ENCODE measurements around the gene FGF1.

The FGF1 gene

GRCh38 chr5:142598338-142598700, 87.6 kb downstream of the FGF1 start:
- Histone ChIP-seq H3K27me3 (ENCODE audit: control insufficient read depth, insufficient read depth, low read length) (no peaks in the 10 kb centered on the region), H3K4me3 (ENCODE audit: low read length) (no peak overlapping the region), H3K9me3 (ENCODE audit: control insufficient read depth, low read length) (no peaks in the 10 kb centered on the region), H3K9ac (ENCODE audit: low read length) (no peak overlapping the region), H3K36me3 (ENCODE audit: control insufficient read depth, insufficient read depth, low read length) (no peaks in the 10 kb centered on the region), H3K4me1 (ENCODE audit: control insufficient read depth, insufficient read depth, low read length) (peaks cover 10% of the 10 kb centered on the region)

- no peaks in the 10 kb centered on the region for H3K36me3 ChIP-seq (ENCODE audit: control insufficient read depth, insufficient read depth, low read length)
- no peaks in the 10 kb centered on the region for H3K27me3 ChIP-seq (ENCODE audit: control insufficient read depth, insufficient read depth, low read length)
- H3K9ac ChIP-seq (ENCODE audit: low read length): no peak overlapping the region
- no peaks in the 10 kb centered on the region for H3K9me3 ChIP-seq (ENCODE audit: control insufficient read depth, low read length)
- no peak overlapping the region for H3K4me3 ChIP-seq (ENCODE audit: low read length)
- peaks cover 10% of the 10 kb centered on the region for H3K4me1 ChIP-seq (ENCODE audit: control insufficient read depth, insufficient read depth, low read length)
These were observed 88.1 kb downstream of the FGF1 start for GRCh38 chr5:142597546-142598337.

GRCh38 chr5:142597025-142597424, 88.9 kb downstream of the FGF1 start:
- H3K9me3 ChIP-seq (ENCODE audit: control insufficient read depth, low read length): no peaks in the 10 kb centered on the region
- H3K4me3 ChIP-seq (ENCODE audit: low read length): no peak overlapping the region
- H3K27me3 ChIP-seq (ENCODE audit: control insufficient read depth, insufficient read depth, low read length): no peaks in the 10 kb centered on the region
- H3K36me3 ChIP-seq (ENCODE audit: control insufficient read depth, insufficient read depth, low read length): no peaks in the 10 kb centered on the region
- H3K4me1 ChIP-seq (ENCODE audit: control insufficient read depth, insufficient read depth, low read length): peaks cover 10% of the 10 kb centered on the region
- no peak overlapping the region for H3K9ac ChIP-seq (ENCODE audit: low read length)

GRCh38 chr5:142592365-142592764, 93.5 kb downstream of the FGF1 start:
- H3K9me3 ChIP-seq (ENCODE audit: control insufficient read depth, low read length): no peaks in the 10 kb centered on the region
- H3K36me3 ChIP-seq (ENCODE audit: control insufficient read depth, insufficient read depth, low read length): no peaks in the 10 kb centered on the region
- no peak overlapping the region for H3K4me3 ChIP-seq (ENCODE audit: low read length)
- H3K4me1 ChIP-seq (ENCODE audit: control insufficient read depth, insufficient read depth, low read length): no peaks in the 10 kb centered on the region
- no peak overlapping the region for H3K9ac ChIP-seq (ENCODE audit: low read length)
- no peaks in the 10 kb centered on the region for H3K27me3 ChIP-seq (ENCODE audit: control insufficient read depth, insufficient read depth, low read length)

- H3K9me3 ChIP-seq (ENCODE audit: control insufficient read depth, low read length): no peaks in the 10 kb centered on the region
- no peak overlapping the region for H3K9ac ChIP-seq (ENCODE audit: low read length)
- H3K4me3 ChIP-seq (ENCODE audit: low read length): no peak overlapping the region
- no peaks in the 10 kb centered on the region for H3K27me3 ChIP-seq (ENCODE audit: control insufficient read depth, insufficient read depth, low read length)
- no peaks in the 10 kb centered on the region for H3K36me3 ChIP-seq (ENCODE audit: control insufficient read depth, insufficient read depth, low read length)
- H3K4me1 ChIP-seq (ENCODE audit: control insufficient read depth, insufficient read depth, low read length): no peaks in the 10 kb centered on the region
These were observed 95.2 kb downstream of the FGF1 start for GRCh38 chr5:142590451-142591231.

- H3K27me3 ChIP-seq (ENCODE audit: control insufficient read depth, insufficient read depth, low read length): no peaks in the 10 kb centered on the region
- H3K4me1 ChIP-seq (ENCODE audit: control insufficient read depth, insufficient read depth, low read length): no peaks in the 10 kb centered on the region
- no peaks in the 10 kb centered on the region for H3K36me3 ChIP-seq (ENCODE audit: control insufficient read depth, insufficient read depth, low read length)
- no peak overlapping the region for H3K4me3 ChIP-seq (ENCODE audit: low read length)
- H3K9me3 ChIP-seq (ENCODE audit: control insufficient read depth, low read length): no peaks in the 10 kb centered on the region
- H3K9ac ChIP-seq (ENCODE audit: low read length): no peak overlapping the region
These were observed 96.2 kb downstream of the FGF1 start for GRCh38 chr5:142589720-142590119.

- no peaks in the 10 kb centered on the region for H3K27me3 ChIP-seq (ENCODE audit: control insufficient read depth, insufficient read depth, low read length)
These were observed 98.4 kb downstream of the FGF1 start for GRCh38 chr5:142587354-142587965.

GRCh38 chr5:142586552-142586951, 99.3 kb downstream of the FGF1 start:
- no peaks in the 10 kb centered on the region for H3K4me1 ChIP-seq (ENCODE audit: control insufficient read depth, insufficient read depth, low read length)
- no peaks in the 10 kb centered on the region for H3K27me3 ChIP-seq (ENCODE audit: control insufficient read depth, insufficient read depth, low read length)

More at GRCh38 chr5:142587354-142587965, 98.4 kb downstream of the FGF1 start:
- Histone ChIP-seq H3K9me3 (ENCODE audit: control insufficient read depth, low read length) (no peaks in the 10 kb centered on the region), H3K36me3 (ENCODE audit: control insufficient read depth, insufficient read depth, low read length) (no peaks in the 10 kb centered on the region), H3K4me3 (ENCODE audit: low read length) (no peak overlapping the region), H3K4me1 (ENCODE audit: control insufficient read depth, insufficient read depth, low read length) (no peaks in the 10 kb centered on the region), H3K9ac (ENCODE audit: low read length) (no peak overlapping the region)

GRCh38 chr5:142585451-142585850, 100.4 kb downstream of the FGF1 start:
- Histone ChIP-seq H3K36me3 (ENCODE audit: control insufficient read depth, insufficient read depth, low read length) (no peaks in the 10 kb centered on the region), H3K4me1 (ENCODE audit: control insufficient read depth, insufficient read depth, low read length) (no peaks in the 10 kb centered on the region), H3K9ac (ENCODE audit: low read length) (no peak overlapping the region), H3K4me3 (ENCODE audit: low read length) (no peak overlapping the region), H3K27me3 (ENCODE audit: control insufficient read depth, insufficient read depth, low read length) (no peaks in the 10 kb centered on the region), H3K9me3 (ENCODE audit: control insufficient read depth, low read length) (no peaks in the 10 kb centered on the region)

More at GRCh38 chr5:142586552-142586951, 99.3 kb downstream of the FGF1 start:
- Histone ChIP-seq H3K9ac (ENCODE audit: low read length) (no peak overlapping the region), H3K4me3 (ENCODE audit: low read length) (no peak overlapping the region), H3K36me3 (ENCODE audit: control insufficient read depth, insufficient read depth, low read length) (no peaks in the 10 kb centered on the region), H3K9me3 (ENCODE audit: control insufficient read depth, low read length) (no peaks in the 10 kb centered on the region)

GRCh38 chr5:142584891-142585290, 101.0 kb downstream of the FGF1 start:
- H3K9ac ChIP-seq (ENCODE audit: low read length): no peak overlapping the region
- no peak overlapping the region for H3K4me3 ChIP-seq (ENCODE audit: low read length)
- no peaks in the 10 kb centered on the region for H3K9me3 ChIP-seq (ENCODE audit: control insufficient read depth, low read length)
- H3K4me1 ChIP-seq (ENCODE audit: control insufficient read depth, insufficient read depth, low read length): no peaks in the 10 kb centered on the region
- H3K27me3 ChIP-seq (ENCODE audit: control insufficient read depth, insufficient read depth, low read length): no peaks in the 10 kb centered on the region
- H3K36me3 ChIP-seq (ENCODE audit: control insufficient read depth, insufficient read depth, low read length): no peaks in the 10 kb centered on the region

GRCh38 chr5:142578161-142578830, 107.6 kb downstream of the FGF1 start:
- no peaks in the 10 kb centered on the region for H3K9me3 ChIP-seq (ENCODE audit: control insufficient read depth, low read length)
- no peak overlapping the region for H3K9ac ChIP-seq (ENCODE audit: low read length)
- H3K27me3 ChIP-seq (ENCODE audit: control insufficient read depth, insufficient read depth, low read length): no peaks in the 10 kb centered on the region
- H3K4me3 ChIP-seq (ENCODE audit: low read length): no peak overlapping the region
- no peaks in the 10 kb centered on the region for H3K4me1 ChIP-seq (ENCODE audit: control insufficient read depth, insufficient read depth, low read length)
- H3K36me3 ChIP-seq (ENCODE audit: control insufficient read depth, insufficient read depth, low read length): no peaks in the 10 kb centered on the region

Measured in mucosa of stomach (tissue), 1 donor.